ENCODE results near the gene AGTR1. TPM values are rescaled to one million over a fixed set of nuclear protein-coding genes. Genes with fewer than 3 reads are reported as not detected.

AGTR1 gene
- total RNA-seq: 1 to 10 TPM; 3.8 to 7.3 TPM

GRCh38 chr3:148697306-148698189 lies at the start of gene AGTR1:
Gene AGTR1, plus strand, starts transcription at chr3:148697903. Its CDS starts 43,133 bp downstream, at chr3:148741036.
- no peak for TF ChIP-seq CTCF (IDR thresholded peaks at IDR 0.05)
- no peaks in the 10 kb centered on the region for H3K27me3 ChIP-seq (replicated peaks; ENCODE audit: insufficient read depth)
- ATAC-seq (ENCODE audit: insufficient number of reproducible peaks, low FRiP score, low read depth) (no peak), DNase-seq (ENCODE audit: low spot score) (peak; percentile 2)
- H3K36me3 ChIP-seq: no peaks in the 10 kb centered on the region
- H3K4me3 ChIP-seq: peak within 1 kb of the TSS; percentile 77
- H3K27ac ChIP-seq: peak within 1 kb of the TSS in 1 of 2 donors; percentile 47
- H3K9me3 ChIP-seq: no peaks in the 10 kb centered on the region
- H3K4me1 ChIP-seq (ENCODE audit: control insufficient read depth in 1 of 2, low read depth in 2 of 2): peaks cover 0 to 9% of the 10 kb centered on the region in 2 donors

- ATAC-seq (ENCODE audit: insufficient number of reproducible peaks, low FRiP score, low read depth): no peak
- no peak for TF ChIP-seq CTCF (IDR thresholded peaks at IDR 0.05)
- Histone ChIP-seq H3K9me3 (no peaks in the 10 kb centered on the region), H3K36me3 (no peaks in the 10 kb centered on the region), H3K4me3 (peak overlapping the region; percentile 14), H3K27ac (peak overlapping the region; percentile 39 to 70), H3K27me3 (replicated peaks; ENCODE audit: insufficient read depth) (no peaks in the 10 kb centered on the region), H3K4me1 (ENCODE audit: control insufficient read depth in 1 of 2, low read depth in 2 of 2) (peaks cover 16 to 35% of the 10 kb centered on the region in 2 donors)
- no peak for DNase-seq (ENCODE audit: low spot score)
Measured at GRCh38 chr3:148648685-148649352, 48.9 kb upstream of the AGTR1 start.

- no peak overlapping the region for H3K4me3 ChIP-seq
- no peaks in the 10 kb centered on the region for H3K36me3 ChIP-seq
- no peak overlapping the region for H3K27ac ChIP-seq
- H3K4me1 ChIP-seq (ENCODE audit: control insufficient read depth in 1 of 2, low read depth in 2 of 2): peaks cover 16 to 31% of the 10 kb centered on the region in 2 donors
- no peaks in the 10 kb centered on the region for H3K9me3 ChIP-seq
- no peak for ATAC-seq (ENCODE audit: insufficient number of reproducible peaks, low FRiP score, low read depth)
- no peak for TF ChIP-seq CTCF (IDR thresholded peaks at IDR 0.05)
- no peaks in the 10 kb centered on the region for H3K27me3 ChIP-seq (replicated peaks; ENCODE audit: insufficient read depth)
- DNase-seq (ENCODE audit: low spot score): no peak
Measured at GRCh38 chr3:148651549-148651948, 46.2 kb upstream of the AGTR1 start.

- TF ChIP-seq CTCF (IDR thresholded peaks at IDR 0.05): no peak
- Histone ChIP-seq H3K36me3 (no peaks in the 10 kb centered on the region), H3K4me1 (ENCODE audit: control insufficient read depth in 1 of 2, low read depth in 2 of 2) (peaks cover 5 to 18% of the 10 kb centered on the region in 2 donors), H3K9me3 (no peaks in the 10 kb centered on the region), H3K27me3 (replicated peaks; ENCODE audit: insufficient read depth) (no peaks in the 10 kb centered on the region), H3K27ac (no peak overlapping the region), H3K4me3 (no peak overlapping the region)
- no peak for ATAC-seq (ENCODE audit: insufficient number of reproducible peaks, low FRiP score, low read depth)
- DNase-seq (ENCODE audit: low spot score): no peak
Measured at GRCh38 chr3:148654433-148654832, 43.3 kb upstream of the AGTR1 start.

- no peaks in the 10 kb centered on the region for H3K9me3 ChIP-seq
- no peak overlapping the region for H3K4me3 ChIP-seq
- ATAC-seq (ENCODE audit: insufficient number of reproducible peaks, low FRiP score, low read depth) (no peak), DNase-seq (ENCODE audit: low spot score) (no peak)
- H3K27me3 ChIP-seq (replicated peaks; ENCODE audit: insufficient read depth): no peaks in the 10 kb centered on the region
- no peak for TF ChIP-seq CTCF (IDR thresholded peaks at IDR 0.05)
- H3K4me1 ChIP-seq (ENCODE audit: control insufficient read depth in 1 of 2, low read depth in 2 of 2): no peaks in the 10 kb centered on the region
- H3K36me3 ChIP-seq: no peaks in the 10 kb centered on the region
- H3K27ac ChIP-seq: no peak overlapping the region
Measured at GRCh38 chr3:148657470-148657869, 40.2 kb upstream of the AGTR1 start.
